Activated T-helper 1 cell treated with anti-CD3 and anti-CD28 coated beads, Interleukin-12 subunit alpha, Interleukin-12 subunit beta, Interleukin-2, Interleukin-4 antibody, amounts not matched to agents 30 ng/mL and 10 ng/mL and 1 ng/mL, durations not matched to agents 14 hours and 24 hours and 36 hours (primary cell): ENCODE measurements around the gene RNF150. TPM values are rescaled to one million over a fixed set of nuclear protein-coding genes. Genes with fewer than 3 reads are reported as not detected.
"Not testable (repeated sequence)": the region's sequence is repeated elsewhere in the genome, so short reads cannot be mapped to it uniquely, and the experiment has no call there.

ENCODE experiments used
- DNase-seq: peaks from one replicate; pipeline ENCODE4 v3.0.0; 2021; ENCODE audit warnings: low spot score
- H3K27ac Mint-ChIP-seq: one replicate; pipeline ENCODE4 v1.8.0; 2021; ENCODE audit warnings: mild to moderate bottlenecking, mixed read lengths
- H3K27me3 Mint-ChIP-seq: one replicate; pipeline ENCODE4 v1.8.0; 2022; ENCODE audit warnings: mild to moderate bottlenecking, moderate library complexity, mixed read lengths; ENCODE audit not compliant: insufficient read depth
- H3K36me3 Mint-ChIP-seq: one replicate; pipeline ENCODE4 v1.8.0; 2021; ENCODE audit warnings: low read depth, mixed read lengths
- H3K4me1 Mint-ChIP-seq: one replicate; pipeline ENCODE4 v1.8.0; 2021; ENCODE audit warnings: low read depth, mixed read lengths
- H3K4me3 Mint-ChIP-seq: one replicate; pipeline ENCODE4 v1.8.0; 2021; ENCODE audit warnings: mild to moderate bottlenecking, moderate library complexity, mixed read lengths
- H3K9me3 Mint-ChIP-seq: one replicate; pipeline ENCODE4 v1.8.0; 2021; ENCODE audit warnings: mixed read lengths
- intact Hi-C: fragments of 100-400 bp; cut with micrococcal nuclease; formaldehyde crosslinking; loops from one replicate; pipeline ENCODE4 v1.15.1; 2024
- total RNA-seq: library from RNA; stranded (reverse); gene quantifications from 2 replicates; pipeline ENCODE4 v1.2.3, GENCODE V29; 2022

RNF150 gene
- total RNA-seq, 1 donor from 2014 or later = not detected

DNA sequence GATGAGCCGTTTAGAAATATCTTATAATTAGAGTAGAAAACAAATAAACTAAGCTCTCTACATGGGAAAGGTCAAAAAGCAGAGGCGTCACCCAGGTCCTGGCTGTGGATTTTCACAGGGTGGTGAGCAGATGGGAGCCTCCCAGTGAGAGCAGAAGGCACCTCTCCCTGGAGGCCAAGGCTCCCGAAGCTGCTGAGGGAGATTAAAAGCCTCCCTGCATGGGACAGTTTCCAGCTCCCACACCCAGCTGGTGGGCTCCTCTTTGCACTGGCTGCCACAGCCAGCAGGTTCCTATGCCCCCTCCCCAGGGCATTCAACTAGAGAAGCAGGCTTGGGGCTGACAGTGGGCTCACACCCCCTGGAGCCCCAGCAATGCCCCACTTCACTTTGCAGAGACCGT lies 321.8 kb downstream of the RNF150 start:
- DNase-seq = no peak
- Mint-ChIP-seq H3K9me3 (no peaks in the 10 kb centered on the region), H3K36me3 (no peaks in the 10 kb centered on the region), H3K27me3 (peaks cover 7% of the 10 kb centered on the region), H3K27ac (no peak overlapping the region), H3K4me3 (no peak overlapping the region), H3K4me1 (no peaks in the 10 kb centered on the region)
- intact Hi-C loops = no loop called here

DNA sequence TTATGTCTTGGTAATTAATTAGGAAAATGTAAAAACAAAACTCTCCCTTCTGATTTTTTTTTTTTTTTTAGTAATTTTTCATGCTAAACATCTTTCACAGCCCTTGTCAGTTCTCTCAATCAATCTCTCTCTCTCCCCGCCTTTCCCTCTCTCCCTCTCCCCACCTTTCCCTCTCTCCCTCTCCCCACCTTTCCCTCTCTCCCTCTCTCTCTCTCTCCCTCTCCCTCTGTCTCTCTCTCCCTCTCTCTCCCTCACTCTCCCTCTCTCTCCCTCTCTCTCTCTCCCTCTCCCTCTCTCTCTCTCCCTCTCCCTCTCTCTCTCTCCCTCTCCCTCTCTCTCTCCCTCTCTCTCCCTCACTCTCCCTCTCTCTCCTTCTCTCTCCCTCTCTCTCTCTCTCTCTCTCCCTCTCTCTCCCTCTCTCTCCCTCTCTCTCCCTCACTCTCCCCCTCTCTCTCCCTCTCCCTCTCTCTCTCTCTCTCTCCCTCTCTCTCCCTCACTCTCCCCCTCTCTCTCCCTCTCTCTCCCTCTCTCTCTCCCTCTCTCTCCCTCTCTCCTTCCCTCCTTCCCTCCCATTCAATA lies 322.6 kb downstream of the RNF150 start:
- H3K4me1 Mint-ChIP-seq, H3K9me3 Mint-ChIP-seq, H3K36me3 Mint-ChIP-seq, H3K27me3 Mint-ChIP-seq, H3K27ac Mint-ChIP-seq, DNase-seq, intact Hi-C loops, H3K4me3 Mint-ChIP-seq: not testable (repeated sequence)

Other genes with a start within 250 kb of the RNF150 start
- 57.8 and 62.9 TPM in 2 replicates for gene ZNF330, start 87.4 kb upstream of the RNF150 start, total RNA-seq